Mucosa of stomach (tissue), 1 donor: ENCODE measurements around the gene PPP2R5A.
"Not testable (repeated sequence)": the region's sequence is repeated elsewhere in the genome, so short reads cannot be mapped to it uniquely, and the experiment has no call there.

Experiments
- H3K27me3 ChIP-seq: one replicate; pipeline ENCODE4 v1.7.0; 2013; ENCODE audit warnings: mild to moderate bottlenecking, low read length; ENCODE audit not compliant: control insufficient read depth, insufficient read depth
- H3K36me3 ChIP-seq: one replicate; pipeline ENCODE4 v1.7.0; 2013; ENCODE audit warnings: low read length; ENCODE audit not compliant: control insufficient read depth, insufficient read depth
- H3K4me1 ChIP-seq: one replicate; pipeline ENCODE4 v1.7.0; 2013; ENCODE audit warnings: mild to moderate bottlenecking, low read length; ENCODE audit not compliant: control insufficient read depth, insufficient read depth
- H3K4me3 ChIP-seq: one replicate; pipeline ENCODE4 v1.7.0; 2013; ENCODE audit warnings: low read length
- H3K9ac ChIP-seq: one replicate; pipeline ENCODE4 v1.7.0; 2013; ENCODE audit warnings: mild to moderate bottlenecking, low read length, moderate library complexity
- H3K9me3 ChIP-seq: one replicate; pipeline ENCODE4 v1.7.0; 2013; ENCODE audit warnings: mild to moderate bottlenecking, low read length, moderate library complexity; ENCODE audit not compliant: control insufficient read depth
- donor health status: Pancreatic carcinoma.

The PPP2R5A gene

DNA sequence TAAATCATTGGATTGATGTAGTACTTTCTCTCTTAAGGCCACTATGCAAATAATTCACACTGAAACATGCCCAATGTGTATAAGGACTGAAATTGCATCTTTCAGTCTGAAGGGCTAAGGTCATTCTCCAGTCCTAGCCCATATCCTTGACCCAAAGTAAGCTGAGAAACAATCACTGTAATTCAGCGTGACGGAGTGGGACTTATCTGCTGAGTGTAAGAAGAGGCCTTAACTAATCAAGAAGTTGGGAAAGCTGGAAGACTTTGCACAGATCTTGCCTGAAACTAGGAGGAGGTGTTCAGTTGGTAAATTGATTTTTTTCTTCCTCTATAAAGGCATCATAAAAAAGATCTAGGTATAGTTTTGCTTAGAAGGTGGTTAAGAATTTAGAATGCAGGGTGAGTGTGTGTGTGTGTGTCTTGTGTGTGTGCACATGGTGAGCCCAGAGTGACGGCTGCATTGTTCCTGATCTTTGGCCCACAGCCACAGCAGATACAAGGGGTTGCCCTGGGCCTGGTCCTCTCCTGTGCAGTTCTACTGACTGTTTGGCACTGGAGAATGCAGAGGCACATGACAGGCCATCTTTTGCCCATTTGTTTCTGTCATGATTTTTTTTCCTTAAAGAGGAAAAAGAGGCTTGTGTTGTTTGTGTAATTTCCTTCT, 13.3 kb upstream of the PPP2R5A start:
- Histone ChIP-seq H3K4me1 (no peaks in the 10 kb centered on the region), H3K27me3 (no peaks in the 10 kb centered on the region), H3K9ac (no peak overlapping the region), H3K4me3 (no peak overlapping the region), H3K9me3 (no peaks in the 10 kb centered on the region), H3K36me3 (no peaks in the 10 kb centered on the region)

DNA sequence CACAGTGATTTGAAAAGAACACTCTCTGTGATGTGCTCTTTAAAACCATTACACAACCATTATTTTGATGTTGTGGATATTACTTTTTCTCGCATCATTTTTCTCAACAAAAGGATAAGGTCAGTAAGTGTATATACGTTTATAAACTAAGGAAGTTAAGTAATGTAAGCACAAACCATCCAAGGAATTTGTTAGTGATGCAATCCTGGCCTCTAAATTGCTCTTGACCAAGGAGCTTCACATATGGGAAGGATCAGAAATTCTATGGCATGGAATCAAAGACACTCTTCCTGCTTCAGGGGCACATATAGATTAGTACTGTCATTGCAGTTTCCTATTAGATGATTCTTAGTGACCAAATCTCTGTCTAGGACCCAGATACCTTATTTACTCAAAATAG, 3.6 kb upstream of the PPP2R5A start:
- H3K9ac ChIP-seq: no peak overlapping the region
- H3K27me3 ChIP-seq: no peaks in the 10 kb centered on the region

DNA sequence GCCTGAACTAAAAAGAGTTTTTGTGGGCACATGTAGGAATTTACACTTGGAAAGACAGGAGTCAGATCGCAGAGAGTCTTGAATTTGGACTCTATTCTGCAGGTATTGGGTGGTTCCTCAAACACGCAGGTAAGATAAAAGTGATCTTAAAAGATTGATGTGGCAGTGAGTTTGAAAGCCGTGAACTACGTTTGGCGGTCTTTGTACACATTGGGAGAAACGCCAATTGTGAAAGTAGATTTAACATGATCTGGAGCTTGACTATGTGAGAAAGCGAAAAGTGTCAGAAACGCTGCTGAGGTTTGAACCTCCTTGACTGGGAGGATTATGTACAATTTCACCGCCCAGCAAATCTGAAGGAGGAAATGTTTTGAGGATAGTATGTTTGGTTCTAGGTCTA, 1.5 kb upstream of the PPP2R5A start:
- no peaks in the 10 kb centered on the region for H3K36me3 ChIP-seq
- no peaks in the 10 kb centered on the region for H3K27me3 ChIP-seq
- peak overlapping the region; percentile 92 for H3K4me3 ChIP-seq
- no peaks in the 10 kb centered on the region for H3K9me3 ChIP-seq
- peak overlapping the region; percentile 89 for H3K9ac ChIP-seq
- H3K4me1 ChIP-seq: no peaks in the 10 kb centered on the region

More for the DNA sequence above, 3.6 kb upstream of the PPP2R5A start:
- Histone ChIP-seq H3K9me3 (no peaks in the 10 kb centered on the region), H3K4me1 (no peaks in the 10 kb centered on the region), H3K4me3 (no peak overlapping the region), H3K36me3 (no peaks in the 10 kb centered on the region)

DNA sequence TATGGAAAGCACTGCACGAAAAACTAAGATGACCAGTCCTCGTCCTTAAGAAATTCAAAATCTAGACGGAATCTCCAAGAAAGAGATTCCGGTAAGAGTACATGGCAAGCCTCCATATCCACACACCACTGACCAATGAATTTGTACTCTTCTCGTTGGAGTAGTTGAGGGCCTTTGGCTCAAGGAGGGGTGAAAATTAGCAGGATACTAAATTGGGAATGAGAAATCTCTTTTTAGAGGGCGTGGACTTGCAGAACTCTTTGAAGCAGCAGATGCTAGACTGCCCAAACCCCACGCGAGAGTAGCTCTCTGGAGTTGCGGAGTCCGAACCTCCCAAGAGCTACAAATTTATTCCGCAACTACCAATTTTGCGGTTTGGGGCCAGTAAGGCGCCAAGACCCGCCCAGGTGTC, 872 bp upstream of the PPP2R5A start:
- no peaks in the 10 kb centered on the region for H3K36me3 ChIP-seq
- no peaks in the 10 kb centered on the region for H3K9me3 ChIP-seq
- H3K27me3 ChIP-seq: no peaks in the 10 kb centered on the region
- H3K9ac ChIP-seq: peak overlapping the region; percentile 89
- H3K4me3 ChIP-seq: peak overlapping the region; percentile 92
- H3K4me1 ChIP-seq: no peaks in the 10 kb centered on the region

DNA sequence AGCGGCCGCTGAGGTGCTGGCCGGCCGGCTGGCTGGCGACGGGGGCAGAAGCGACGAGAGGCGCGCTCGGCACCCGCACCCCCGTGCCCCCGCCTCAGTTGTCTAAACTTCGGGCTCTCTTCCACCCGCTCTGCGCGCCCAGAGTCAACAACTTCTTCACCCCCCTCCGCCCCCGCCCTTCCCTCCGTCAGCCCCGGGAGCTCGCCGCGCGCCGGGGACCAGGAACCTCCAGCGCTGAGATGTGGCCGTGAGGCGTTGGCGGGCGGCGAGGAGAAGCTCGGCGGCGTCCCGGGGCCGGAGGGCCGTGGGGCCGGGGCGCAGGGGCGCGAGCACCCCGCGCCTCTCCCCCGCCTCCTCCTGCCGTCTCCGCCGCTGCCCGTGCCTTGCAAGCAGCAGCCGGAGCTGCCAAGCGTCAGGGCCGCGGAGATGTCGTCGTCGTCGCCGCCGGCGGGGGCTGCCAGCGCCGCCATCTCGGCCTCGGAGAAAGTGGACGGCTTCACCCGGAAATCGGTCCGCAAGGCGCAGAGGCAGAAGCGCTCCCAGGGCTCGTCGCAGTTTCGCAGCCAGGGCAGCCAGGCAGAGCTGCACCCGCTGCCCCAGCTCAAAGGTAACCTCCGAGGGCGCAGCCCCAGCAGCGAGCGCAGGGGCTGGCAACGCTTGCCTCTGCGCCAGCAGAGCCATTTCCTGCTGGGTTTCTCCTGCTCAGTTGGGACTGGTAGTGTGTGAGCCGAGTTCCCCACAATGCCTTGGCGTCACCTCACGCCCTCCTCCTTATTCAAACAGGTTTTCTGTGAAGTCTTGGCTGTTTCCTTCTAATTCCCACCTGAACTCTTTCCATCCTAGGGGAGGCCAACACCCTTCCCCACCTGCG, 710 bp downstream of the PPP2R5A start:
- H3K9me3 ChIP-seq: no peaks in the 10 kb centered on the region
- H3K27me3 ChIP-seq: no peaks in the 10 kb centered on the region
- H3K9ac ChIP-seq: peak overlapping the region; percentile 97
- H3K4me1 ChIP-seq: peaks cover 6% of the 10 kb centered on the region
- peak overlapping the region; percentile 93 for H3K4me3 ChIP-seq
- no peaks in the 10 kb centered on the region for H3K36me3 ChIP-seq

DNA sequence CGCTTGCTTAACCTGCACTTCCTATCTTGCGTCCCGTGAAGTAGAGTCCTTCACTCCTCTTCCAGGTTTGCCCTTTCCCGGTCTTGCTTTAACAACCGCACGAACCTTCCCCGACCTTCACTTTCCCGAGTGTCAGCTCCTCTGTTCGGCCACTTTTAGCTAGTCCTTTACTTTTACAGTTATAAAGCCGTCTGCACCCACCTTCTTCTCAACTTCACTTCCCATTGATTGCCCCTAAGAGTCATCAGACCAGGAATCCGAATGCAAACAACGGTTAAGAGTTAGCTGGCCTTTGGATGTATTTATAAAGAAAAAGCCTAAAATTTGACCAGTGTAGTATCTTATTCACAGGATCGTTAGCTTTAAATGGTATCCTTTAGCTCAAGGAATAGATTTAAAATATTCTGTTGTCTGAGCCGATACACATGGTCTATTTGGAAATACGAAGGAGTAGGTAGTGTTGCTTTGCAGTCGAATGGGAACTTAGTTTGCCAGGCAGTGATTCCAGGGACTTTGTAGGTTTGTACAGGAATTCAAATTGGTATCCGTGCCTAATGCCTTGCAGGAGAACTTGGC, 1.4 kb downstream of the PPP2R5A start:
- Histone ChIP-seq H3K36me3 (no peaks in the 10 kb centered on the region), H3K4me1 (peaks cover 8% of the 10 kb centered on the region), H3K4me3 (peak overlapping the region; percentile 93), H3K9ac (peak overlapping the region; percentile 97), H3K27me3 (no peaks in the 10 kb centered on the region), H3K9me3 (no peaks in the 10 kb centered on the region)

DNA sequence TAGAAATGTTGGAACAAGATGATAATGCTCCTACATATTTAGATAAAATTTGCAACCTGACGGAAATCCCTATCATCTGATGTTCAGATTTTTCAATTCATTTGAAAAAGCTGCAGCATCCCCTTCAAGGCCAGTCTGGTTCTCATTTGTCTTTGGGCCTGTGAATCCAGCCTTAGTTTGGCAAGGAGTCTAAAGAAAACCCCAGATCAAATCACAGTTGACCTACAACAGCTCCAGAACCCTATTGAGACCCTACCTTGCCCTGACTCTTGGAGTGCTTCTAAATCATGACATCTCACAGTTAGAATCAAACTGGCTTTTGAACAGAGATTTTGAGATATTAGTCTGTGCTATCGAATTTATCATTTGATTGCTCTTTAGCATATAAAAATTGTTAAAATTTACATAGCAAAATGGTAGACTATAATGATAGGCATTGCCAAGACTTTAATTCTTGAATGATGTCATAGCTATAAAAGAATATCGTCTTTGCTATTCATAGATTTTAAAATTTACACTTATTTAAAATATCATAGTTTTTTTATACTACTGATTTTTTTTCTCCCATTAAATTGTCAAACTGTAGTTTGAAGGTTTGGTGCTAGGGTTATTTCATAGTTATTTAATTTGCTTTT, 2.2 kb downstream of the PPP2R5A start:
- peaks cover 11% of the 10 kb centered on the region for H3K4me1 ChIP-seq

DNA sequence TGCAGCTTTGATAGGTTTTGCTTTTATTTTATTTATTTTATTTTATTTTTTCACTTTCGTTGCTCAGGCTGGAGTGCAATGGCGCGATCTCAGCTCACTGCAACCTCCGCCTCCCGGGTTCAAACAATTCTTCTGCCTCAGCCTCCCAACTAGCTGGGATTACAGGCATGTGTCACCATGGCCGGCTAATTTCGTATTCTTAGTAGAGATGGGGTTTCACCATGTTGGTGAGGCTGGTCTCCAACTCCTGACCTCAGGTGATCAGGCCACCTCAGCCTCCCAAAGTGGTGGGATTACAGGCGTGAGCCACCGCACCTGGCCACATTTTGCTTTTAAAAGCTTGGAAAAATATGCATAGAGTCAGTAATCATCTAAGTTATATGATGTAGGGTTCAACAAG, 2.8 kb downstream of the PPP2R5A start:
- H3K9ac ChIP-seq, H3K27me3 ChIP-seq, H3K4me3 ChIP-seq, H3K9me3 ChIP-seq, H3K36me3 ChIP-seq: not testable (repeated sequence)
- H3K4me1 ChIP-seq: peaks cover 11% of the 10 kb centered on the region

More for the DNA sequence above, 2.2 kb downstream of the PPP2R5A start:
- Histone ChIP-seq H3K4me3 (peak overlapping the region; percentile 93), H3K36me3 (no peaks in the 10 kb centered on the region), H3K9me3 (no peaks in the 10 kb centered on the region), H3K9ac (peak overlapping the region; percentile 97), H3K27me3 (no peaks in the 10 kb centered on the region)

DNA sequence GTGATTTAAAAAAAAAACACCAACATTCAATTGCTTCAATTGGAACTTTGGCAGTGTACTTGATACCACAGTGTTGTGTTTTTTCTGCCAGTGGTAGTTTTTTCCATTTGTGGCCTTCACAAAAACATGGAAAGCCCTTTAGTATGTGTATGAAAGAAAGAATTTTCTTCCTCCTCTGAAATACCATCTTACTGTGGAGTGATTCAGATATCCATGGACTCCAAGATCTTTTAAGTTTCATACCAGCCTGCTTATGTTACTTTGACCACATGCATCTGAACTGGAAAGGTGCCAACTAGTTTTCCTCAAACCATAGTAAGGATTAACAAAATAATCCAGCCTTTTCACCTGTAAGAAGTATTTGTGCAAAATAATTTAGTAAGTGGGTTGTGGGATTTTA, 3.4 kb downstream of the PPP2R5A start:
- no peak overlapping the region for H3K4me3 ChIP-seq
- H3K4me1 ChIP-seq: peaks cover 11% of the 10 kb centered on the region
- no peak overlapping the region for H3K9ac ChIP-seq

DNA sequence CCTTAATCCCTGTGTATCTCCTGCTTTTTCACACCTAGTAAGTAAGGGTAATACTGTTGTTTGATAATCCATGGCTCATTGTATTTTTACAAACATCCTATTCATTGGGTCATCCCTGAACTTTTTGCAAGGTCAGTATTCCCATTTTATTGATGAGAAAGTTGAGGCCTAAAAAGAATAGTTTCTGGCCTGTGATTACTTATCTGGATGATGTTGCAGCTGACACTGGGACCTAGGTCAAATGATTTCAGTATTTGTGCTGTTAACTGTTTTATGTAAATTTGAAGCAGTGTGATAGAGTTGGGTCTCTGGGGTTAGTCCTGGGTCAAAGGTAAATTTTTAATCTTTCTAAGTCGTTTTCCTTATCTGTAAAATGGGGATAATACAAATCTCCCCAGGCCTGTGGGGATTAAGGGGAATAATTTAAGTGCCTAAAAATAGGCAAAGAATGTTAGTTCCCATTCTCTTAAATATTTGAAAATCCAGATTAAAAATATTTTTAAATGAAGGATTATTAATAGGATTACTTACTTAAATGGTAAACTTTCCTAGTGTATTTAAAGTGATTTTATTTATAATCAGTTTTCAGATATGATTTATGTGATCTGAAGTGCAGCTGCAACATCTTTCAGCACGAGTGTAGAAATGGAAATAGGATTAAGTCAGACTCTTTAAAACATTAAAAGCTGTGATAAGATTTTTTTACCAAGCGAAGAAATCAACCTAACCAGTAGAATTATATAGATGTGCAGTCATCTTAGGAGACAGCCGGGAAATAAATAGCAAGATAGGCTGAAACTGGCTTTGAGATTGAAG, 4.3 kb downstream of the PPP2R5A start:
- Histone ChIP-seq H3K27me3 (no peaks in the 10 kb centered on the region), H3K36me3 (no peaks in the 10 kb centered on the region), H3K4me3 (no peak overlapping the region), H3K4me1 (peaks cover 11% of the 10 kb centered on the region), H3K9ac (no peak overlapping the region), H3K9me3 (no peaks in the 10 kb centered on the region)

More for the DNA sequence above, 3.4 kb downstream of the PPP2R5A start:
- Histone ChIP-seq H3K9me3 (no peaks in the 10 kb centered on the region), H3K27me3 (no peaks in the 10 kb centered on the region), H3K36me3 (no peaks in the 10 kb centered on the region)

DNA sequence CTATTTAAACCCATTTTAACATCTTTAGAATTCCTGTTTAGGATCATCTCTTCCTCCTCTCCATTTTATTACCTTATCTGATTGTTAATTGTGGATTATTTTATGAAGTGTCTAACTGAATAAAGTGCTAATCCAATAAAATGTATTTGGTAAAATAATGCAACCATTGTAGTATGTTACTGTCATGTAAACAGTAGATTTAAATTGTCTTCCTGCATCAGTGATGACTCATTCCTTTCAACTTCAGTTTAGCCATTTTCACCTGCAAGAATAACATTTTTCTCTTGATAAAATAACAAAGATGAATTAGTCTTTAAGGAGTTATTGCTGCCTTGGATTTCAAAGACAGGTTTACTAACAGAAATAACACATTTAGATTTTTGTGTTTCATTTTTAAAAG, 5.4 kb downstream of the PPP2R5A start:
- H3K9ac ChIP-seq: no peak overlapping the region
- H3K36me3 ChIP-seq: no peaks in the 10 kb centered on the region
- no peaks in the 10 kb centered on the region for H3K27me3 ChIP-seq
- H3K9me3 ChIP-seq: no peaks in the 10 kb centered on the region
- no peak overlapping the region for H3K4me3 ChIP-seq
- H3K4me1 ChIP-seq: peaks cover 11% of the 10 kb centered on the region
